EL (cell line): ENCODE results near the gene KPTN.

Source experiments
- DNase-seq: peaks from one replicate; pipeline ENCODE4 v3.0.0-alpha.2; 2016

The KPTN gene

DNA sequence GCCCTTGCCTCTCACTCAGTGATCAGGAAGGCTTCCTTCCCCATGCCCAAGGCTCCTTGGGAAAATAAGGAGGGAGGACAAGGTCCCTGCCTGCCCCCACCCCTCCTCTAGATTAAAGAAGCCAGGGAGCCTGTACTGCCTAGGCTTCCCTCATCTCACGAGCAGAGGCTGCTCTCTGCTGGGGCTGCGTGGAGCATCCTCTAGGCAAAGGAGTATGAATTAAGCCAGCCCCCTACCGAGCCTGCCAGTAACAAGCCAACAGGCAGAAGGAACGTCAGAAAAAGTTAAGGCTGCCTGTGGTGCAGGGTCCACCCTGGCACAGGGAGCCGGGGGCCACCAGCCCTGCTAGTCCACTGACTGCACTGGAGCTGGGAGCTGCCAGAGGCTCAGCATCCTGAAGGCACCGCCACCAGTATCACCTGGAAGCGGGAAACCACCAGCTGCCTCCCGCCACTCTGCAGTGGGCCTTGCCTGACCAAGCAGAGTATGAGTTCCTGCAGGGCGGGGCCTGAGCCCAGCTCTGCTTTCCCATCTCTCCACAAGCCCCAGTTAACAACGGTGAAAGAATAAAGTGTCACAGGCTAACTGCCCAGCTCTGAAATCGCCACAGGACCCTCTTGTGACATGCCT is 24.0 kb upstream of the KPTN start:
- no peak for DNase-seq

DNA sequence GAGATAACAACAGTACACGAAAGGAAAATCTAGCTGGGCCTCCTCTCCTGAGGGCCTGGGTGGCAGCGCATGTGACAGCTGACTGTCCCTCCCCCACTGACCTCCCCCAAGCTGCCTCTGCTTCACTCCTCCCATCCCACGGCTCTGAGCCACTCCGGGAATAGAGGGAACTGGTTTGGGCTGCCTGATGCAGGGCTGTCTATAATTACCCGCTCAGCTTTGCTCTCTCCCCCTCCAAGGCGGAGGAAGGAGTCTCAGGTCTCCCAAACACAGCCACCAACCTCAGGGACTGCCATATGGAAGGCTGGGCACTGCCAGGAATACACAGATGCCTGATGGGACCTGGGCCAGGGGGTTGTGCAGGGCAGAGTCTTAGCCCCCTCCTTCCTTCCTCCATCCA is 23.0 kb upstream of the KPTN start:
- DNase-seq: no peak

DNA sequence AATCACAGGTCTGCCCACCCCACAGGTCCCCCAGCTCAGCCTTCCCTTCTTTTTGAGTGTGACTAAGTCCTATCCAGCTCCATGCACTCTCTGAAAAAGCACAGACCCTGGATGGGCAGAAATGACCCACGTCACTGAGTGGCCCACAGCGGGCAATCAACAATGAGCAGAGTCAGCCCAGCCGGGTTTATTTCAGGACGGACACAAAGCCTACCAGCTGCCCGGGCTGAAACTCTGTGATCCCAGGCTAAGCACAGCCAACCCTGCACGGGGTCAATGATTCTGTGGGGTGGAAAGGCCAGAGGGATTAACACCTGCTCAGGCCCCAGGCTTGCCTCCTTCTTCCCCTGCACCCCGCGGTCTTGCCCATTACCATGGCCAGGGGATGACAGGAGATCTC is 22.4 kb upstream of the KPTN start:
- DNase-seq: no peak

DNA sequence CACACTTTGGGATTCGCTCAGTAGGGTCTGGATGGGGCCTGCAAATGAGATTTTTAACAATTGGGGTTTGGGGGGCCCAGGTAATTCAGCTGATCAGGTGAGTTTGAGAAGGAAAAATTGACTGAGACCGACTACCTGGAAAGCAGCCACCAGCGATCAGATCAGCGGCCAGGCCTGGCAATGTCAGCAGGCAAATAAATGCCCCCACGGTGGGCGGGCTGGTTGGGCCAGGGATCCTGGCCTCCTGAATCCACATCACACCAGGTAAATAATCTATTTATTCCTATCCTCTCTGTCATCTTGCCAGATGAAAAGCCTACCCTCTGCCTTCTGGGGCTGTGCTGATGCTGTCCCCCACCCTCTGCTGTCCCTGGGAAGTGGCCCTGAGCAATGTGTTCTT is 21.5 kb upstream of the KPTN start:
- no peak for DNase-seq

DNA sequence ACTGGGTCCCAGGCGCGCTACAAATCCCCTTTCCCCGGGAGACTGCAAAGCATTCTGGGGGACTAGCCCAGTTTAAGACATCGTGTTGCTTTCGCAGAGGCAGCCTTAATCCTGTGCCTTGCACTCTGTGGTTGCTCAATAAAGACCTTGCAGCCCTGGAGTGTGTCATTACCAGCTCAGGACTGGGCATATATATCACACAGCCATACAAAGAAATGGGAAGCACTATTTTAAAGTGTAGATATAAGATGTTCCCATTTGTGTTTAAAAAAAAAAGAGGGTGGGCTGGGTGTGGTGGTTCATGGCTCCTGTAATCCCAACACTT is 19.8 kb upstream of the KPTN start:
- no peak for DNase-seq

- no peak for DNase-seq
Measured at GRCh38 chr19:47503130-47503825, 19.3 kb upstream of the KPTN start.

DNA sequence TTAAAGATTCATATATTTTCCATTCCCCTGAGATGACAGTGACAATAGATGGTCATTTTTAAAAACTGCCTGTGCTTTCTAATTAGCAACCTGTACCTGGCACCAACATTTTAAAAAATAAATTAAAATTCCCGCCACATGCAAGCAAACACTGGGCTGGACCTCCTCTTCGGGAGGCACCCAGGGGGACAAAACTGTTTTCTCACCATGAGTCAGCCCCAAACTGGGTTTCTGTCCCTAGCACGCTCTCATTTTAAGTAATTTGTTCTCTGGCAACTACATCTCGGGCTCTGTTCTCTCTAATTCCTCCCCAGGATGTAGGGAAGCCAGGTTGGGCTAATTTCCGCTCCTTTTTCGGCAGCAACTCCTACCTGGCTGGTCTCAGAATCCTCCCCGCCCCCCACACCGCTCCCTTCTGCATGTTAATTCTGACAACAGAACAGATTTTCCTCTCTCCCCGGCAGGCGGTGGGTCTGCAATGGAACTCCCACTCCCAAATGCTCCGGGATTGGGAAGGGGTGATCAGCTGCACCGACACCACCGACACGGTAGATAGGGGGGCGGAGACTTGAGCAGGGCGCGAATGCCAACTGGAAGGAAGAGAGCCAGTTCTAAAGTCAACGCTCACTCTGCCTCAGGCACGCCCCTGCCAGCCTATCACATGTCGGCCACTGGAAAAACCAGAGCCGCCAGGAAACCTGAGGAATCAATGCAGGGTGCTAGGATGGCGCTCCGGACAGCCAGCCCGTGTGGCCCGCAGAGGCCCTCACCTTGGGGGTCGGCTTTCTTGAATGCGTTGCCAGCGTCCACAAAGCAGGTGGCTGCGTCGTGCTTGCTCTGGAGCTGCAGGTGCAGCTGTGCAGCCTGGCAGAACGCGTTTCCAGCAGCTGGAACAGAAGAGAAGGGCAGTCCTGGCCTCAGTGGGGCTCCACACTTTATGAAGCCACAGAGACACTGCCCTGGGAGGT is 16.1 kb upstream of the KPTN start:
- DNase-seq: no peak

- DNase-seq: no peak
Measured at GRCh38 chr19:47499371-47499770, 15.4 kb upstream of the KPTN start.

DNA sequence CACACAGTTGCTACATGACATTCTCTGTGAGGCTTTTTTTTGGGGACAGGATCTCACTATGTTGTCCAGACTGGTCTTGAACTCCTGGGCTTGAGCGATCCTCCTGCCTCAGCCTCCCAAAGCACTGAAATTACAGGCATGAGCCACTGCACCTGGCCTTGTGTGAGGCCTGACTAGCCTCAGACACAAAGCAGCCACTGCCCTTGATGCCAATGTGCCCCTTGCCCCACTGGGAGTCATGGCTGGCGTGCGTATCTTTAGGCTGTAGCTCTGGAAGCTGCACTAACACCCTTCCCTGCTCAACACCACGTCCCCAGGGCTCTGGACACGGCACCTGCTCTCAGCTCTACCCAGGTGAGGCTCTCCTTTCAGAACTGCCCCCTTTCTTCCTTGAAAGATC is 14.5 kb upstream of the KPTN start:
- no peak for DNase-seq

- DNase-seq: no peak
Measured at GRCh38 chr19:47497821-47498520, 14.0 kb upstream of the KPTN start.

DNA sequence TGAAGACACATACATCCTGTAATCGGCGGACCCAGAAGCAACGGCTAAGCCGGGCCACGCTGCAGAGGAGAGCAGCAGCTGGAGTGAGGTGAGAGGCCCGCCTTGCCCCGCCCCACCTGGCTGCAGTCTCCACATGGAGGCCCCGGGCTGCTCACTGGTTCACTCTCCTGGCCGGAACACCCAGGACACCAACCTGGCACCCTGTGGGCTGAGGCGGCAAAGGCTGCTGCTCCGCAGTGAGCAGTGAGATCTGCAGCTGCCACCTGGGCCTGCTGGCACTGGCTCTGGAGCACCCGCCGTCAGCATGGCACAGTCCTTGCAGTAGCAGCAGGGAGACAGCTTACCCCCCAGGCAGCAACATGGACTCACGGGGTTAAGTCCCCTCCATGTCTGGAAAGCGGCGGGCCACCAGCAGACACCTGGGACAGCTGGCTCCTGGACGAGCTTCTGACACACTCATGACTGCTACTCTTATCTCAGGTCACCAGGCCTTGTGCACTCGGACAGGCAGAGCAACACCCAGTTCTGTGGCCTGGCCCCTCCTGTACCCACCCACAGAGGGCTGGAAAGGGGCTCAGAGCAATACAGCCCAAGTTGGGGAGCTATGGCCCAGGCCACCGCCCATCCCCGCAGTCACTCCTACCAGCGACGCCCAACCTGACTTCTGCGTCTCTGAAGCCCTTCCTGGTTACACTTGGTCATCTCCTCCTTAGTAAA is 13.2 kb upstream of the KPTN start:
- no peak for DNase-seq

DNA sequence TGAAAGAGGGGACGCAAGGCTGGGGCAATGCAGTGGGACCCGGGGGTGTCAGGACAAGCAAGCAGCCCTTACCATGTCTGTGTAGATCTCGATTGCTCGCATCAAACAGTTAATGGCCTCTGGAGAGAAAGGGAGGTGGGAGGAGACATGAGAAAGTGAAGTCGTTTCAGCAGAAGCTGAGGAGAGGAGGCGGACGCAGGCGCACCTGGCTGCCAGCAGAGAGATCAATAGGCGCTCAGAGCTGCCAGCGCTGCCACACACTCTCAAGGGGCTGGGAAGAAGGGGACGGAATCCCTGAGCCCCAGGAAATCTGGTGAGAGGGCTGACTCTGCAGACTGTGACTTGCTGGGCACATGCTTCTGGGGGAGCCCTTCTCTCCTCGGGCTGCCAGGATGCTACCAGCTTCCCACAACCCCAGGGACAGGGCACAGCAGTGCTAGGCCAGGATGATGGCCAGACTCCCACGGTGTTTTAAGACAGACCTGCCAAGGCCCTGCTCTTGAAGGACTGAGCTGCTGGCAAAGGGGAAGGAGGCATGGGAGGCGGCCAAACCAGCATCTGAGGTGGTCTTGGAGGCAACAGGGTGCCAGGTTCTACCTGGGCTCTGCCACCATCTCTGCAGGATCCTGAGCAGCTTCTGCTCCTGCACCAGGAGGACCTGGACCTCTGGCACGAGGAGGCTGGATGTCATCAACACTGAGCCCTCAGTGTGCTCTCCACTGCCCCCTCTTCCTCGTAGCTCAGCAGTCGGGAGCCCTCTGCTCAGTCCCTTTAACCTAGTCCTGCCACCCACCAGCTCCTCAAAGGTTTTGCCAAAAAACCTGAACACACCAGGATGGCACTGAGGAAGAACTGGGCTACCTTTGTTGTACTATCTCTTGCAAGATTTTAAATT is 11.7 kb upstream of the KPTN start:
- DNase-seq: no peak

GRCh38 chr19:47494729-47495128 is 10.7 kb upstream of the KPTN start:
- no peak for DNase-seq

DNA sequence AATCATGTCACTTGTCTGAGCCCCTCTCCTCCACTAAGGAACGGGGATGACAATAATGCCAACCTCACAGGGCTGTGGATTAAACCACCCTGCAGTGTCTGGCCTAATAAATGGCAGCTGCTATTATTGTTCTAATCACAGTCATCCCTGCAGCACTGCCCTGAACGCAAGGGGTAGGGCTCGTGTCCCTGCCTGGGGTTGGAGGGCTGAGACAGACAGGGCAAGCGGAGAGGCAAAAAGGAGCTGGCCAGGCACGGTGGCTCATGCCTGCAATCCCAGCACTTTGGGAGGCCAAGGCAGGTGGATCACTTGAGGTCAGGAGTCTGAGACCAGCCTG is 10.2 kb upstream of the KPTN start:
- no peak for DNase-seq

- DNase-seq: no peak
Measured at GRCh38 chr19:47493378-47494210, 9.6 kb upstream of the KPTN start.

GRCh38 chr19:47492571-47493377 is 8.8 kb upstream of the KPTN start:
- no peak for DNase-seq

DNA sequence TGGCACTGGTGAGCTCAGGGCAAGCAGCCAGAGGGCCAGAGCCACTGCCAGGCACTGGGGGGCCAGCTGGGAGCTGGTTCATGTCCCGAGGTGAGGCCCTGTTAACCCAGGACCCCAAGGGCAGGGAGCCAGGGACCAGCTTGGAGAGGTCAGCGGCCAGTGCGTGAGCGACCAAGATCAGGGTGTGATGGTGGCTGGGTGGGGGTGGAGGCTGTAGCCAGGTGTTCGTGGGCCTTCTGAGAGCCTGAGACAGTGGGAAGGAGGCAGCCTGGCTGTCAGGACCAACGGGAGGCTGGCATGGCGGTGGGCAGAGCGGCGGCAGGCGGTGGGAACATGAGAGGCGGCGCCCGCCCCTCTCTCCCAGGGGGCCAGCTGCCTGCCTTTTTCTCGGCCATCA is 8.1 kb upstream of the KPTN start:
- no peak for DNase-seq

DNA sequence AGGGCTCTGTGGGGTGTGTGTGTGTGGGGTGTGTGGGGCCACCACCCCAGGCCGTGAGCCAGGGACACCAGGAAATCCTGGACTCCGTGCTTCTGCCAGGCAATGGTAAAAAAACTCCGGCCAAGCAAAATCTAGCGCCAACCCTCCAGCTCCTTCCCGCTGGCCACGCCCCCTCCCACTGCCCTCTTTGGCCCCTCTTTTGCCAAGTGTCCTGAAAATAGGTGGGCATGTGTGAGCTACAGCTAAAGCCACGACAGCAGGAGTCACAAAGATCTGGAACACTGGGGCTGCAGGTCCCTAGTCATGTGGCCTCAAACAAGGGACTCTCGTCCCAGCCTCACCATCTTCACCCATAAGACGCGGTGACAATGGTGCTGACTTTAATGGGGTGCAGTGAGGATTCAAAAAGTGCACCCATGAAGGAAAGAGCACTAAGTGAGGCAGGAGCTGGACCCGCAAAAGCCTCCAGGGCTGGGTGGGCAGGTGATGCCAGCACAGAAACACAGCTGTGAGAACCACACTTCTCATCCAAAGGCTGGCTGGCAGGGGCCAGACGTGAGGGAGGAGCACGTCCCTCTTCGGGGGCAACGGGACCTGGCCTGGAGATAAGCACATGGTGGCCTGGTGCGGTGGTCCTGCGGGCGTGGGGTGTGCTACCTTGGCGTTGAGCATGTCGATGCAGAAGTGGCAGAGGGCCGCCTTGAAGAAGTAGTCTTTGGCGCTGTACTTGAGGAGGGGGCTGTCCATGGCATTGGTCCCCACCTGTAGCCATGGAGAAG is 7.5 kb upstream of the KPTN start:
- no peak for DNase-seq

DNA sequence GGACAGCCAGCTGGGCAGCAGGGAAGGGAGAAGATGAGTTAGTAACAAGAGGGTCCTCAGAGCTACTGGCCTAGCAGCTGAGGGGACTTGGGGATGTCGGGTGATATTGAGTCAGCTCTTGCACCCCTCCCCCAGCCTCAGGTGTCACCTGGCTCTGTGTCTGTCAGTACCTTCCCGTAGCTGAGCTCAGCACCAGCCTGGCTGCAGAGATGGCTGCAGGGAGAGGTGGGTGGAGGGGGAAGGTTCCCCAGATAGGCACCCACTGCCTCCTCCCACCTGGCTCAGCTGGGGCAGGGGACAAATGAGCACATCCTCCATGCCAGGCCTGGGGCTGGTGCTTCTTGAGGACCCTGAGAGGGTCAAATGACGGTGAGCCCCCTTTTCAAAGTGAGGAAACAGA is 6.8 kb upstream of the KPTN start:
- DNase-seq: no peak
